HG03469 (cell line): Measurements from ENCODE around the gene ZNF609.
"Not testable (repeated sequence)": the region's sequence is repeated elsewhere in the genome, so short reads cannot be mapped to it uniquely, and the experiment has no call there.

Experiments used
- ATAC-seq: cut with Tn5 transposase; IDR thresholded peaks from one replicate; pipeline ENCODE4 v1.9.1; 2021; ENCODE audit warnings: mild to moderate bottlenecking, moderate library complexity, moderate number of reproducible peaks; ENCODE audit not compliant: unreplicated experiment

Gene ZNF609

DNA sequence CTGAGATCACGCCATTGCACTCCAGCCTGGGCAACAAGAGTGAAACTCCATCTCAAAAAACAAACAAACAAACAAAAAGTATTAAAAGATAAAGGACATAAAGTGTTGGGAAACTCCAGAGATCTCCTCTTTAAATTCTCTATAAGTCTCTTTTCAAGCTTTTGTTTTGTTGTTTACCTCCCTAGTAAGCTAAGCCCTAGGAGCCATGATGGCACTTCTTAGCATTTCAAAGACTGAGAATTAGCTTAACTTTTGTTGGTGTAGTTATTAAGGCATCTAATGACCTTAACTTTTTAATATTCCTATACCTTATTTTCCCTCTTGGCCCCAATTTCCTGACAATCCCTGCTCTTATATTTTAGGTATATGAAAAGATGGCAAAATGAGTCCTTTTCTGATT is 157.3 kb downstream of the ZNF609 start:
- ATAC-seq, result no peak

DNA sequence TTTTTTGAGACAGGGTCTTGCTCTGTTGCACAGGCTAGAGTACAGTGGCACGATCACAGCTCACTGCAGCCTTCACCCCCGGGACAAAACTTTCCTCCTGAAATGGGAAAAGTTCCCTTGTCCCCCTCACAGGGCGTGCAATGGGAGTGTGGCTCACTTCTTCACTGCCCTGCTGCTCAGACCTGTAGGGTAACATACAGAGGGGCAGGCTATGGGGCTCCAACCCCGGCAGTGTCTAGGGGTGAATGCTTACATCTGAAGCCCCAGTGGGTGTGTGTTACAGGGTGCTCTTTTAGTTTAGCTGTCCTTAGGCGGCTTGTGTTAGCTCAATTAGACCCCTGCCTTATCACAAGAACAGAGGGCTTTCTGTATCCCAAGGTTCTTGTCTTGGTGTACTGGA is 157.8 kb downstream of the ZNF609 start:
- no peak for ATAC-seq

DNA sequence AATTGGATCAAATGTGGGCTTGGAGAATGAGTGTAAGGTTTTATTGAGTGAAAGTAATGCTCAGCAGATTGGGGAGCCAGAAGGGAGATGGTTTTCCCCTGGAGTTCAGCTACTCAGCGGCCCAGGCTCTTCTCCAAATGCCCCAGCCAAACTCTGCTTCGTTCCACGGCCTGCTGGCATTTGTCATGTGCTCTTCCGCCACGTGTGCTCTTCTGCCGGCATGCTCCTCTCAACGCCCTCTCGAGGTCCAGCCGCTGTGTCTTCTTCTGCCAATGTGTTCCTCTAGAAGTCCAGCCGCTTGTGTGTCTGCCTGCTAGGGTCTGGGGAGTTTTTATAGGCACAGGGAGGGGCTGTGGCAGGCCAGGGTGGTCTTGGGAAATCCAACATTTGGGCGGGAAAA is 158.2 kb downstream of the ZNF609 start:
- no peak for ATAC-seq

DNA sequence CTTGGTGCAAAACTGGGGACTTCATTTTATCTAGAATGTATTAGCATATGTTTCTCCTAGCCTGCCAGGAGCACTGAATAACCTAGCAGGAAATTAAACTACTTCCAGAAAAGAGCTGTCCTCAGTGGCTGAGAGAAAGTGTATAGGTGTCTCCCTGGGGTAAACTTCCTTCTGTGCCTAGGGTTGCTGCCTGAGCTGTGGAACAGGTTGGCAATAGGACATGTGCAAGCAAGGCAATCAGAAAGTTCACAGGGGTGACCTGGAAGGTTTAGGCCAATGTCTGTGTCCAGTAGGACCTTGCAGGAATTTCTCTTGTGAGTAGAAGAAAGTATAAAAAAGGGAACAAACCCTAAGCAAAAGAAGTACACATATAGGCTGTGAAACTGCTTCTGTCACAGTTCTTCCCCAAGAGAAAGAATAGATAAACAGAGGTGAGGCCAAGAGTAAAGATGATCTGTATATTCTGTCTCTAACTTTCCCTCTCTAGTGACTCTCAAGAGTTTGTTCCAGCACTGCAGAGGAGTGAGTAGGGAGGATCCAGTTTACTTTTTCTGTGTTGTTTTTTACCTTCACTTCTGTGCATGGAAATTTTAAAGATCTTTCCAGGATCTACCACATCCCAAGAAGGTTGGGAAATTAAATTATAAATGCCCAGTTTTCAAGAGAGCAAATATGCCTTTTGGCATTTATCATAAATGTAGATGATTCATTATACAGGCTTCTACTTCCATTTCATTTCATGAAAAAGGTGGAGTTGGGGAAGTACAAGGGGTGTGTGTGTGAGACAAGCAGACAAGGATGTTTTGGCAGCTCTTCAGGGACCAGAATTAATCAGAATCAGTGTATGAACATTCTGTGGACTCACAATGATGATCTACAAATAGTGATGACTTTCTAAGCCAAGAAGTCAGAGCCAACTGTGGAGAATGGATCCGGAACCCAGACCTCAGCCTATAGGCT is 159.8 kb downstream of the ZNF609 start:
- no peak for ATAC-seq

DNA sequence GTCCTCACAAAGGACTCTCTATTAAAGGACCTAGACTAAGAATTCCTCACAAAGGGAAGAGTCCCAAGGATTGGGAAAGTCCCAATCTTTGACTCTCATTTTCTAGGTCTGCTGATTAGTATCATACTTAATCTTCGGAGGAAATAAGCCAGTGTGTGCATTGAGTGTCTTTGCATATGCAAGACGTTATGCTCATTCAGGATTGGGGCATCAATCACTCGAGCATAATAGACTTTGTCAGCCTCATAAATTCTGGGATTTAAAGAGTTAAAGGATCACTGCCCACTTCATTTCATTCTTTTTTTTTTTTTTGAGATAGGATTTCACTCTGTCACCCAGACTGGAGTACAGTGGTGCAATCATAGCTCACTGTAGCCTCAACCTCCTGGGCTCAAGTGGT is 160.7 kb downstream of the ZNF609 start:
- ATAC-seq, result no peak

DNA sequence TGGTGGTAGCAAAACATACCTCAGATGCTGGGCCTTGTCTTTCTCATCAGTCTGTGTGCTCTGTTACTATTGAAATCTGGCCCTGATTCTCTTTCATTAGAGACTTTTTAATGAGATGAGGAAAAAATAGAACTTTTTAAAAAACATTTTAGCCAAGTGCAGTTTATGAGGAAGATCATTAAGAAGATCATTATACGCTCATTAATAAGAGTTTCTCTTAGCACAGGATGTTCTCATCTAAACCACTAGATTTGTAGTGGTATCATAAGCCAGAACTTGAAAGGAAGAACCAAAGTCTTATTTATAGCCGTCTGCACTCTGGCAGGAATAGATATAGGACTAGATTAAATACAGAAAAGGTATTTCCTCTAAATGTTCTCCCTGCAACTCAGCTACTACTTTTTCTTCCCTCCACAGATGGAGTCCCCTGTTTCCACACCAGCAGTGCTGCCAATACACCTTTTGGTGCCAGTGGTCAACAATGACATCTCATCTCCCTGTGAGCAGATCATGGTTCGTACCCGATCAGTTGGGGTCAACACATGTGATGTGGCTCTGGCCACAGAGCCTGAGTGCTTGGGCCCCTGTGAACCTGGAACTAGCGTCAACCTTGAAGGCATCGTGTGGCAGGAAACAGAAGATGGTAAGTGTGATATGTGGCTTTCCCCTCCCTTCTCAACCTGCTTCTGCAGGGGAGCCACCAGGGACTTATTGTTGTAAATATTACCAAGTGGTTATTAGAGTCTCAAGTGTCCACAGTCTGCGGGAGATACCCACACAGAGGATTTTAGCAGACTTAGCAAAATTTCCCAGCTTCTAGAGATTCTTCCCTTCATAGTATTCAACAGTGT is 162.3 kb downstream of the ZNF609 start:
- no peak for ATAC-seq

DNA sequence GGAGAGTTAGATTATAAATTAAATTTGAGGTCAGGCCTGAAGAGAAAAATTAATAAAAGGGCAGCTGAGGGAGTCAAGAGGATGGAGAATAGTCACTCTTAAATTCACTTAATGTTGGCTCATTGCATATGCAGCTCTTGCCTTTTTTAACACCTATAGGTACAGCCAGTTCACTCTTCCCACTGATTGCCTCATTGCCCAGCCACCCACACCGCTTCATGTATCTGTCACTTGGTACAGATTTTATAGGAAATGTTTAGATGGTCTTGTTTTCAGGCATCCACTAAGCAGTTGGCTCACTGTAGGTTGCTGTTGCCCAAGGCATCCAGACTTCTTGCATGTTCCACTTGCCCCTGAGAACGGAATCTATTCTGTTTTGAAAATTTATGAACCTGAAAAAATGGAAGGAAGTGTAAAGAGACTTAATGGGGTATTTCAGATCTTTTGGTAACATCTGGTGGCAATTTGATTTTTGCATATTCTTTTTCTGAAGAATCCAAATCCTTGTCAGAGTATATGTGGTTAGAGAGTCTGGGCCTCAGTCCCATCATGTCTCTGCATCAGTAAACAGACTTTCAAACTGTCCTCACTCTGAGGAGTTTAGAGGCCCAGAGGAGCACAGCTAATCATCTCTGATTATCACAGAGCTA is 163.1 kb downstream of the ZNF609 start:
- no peak for ATAC-seq

DNA sequence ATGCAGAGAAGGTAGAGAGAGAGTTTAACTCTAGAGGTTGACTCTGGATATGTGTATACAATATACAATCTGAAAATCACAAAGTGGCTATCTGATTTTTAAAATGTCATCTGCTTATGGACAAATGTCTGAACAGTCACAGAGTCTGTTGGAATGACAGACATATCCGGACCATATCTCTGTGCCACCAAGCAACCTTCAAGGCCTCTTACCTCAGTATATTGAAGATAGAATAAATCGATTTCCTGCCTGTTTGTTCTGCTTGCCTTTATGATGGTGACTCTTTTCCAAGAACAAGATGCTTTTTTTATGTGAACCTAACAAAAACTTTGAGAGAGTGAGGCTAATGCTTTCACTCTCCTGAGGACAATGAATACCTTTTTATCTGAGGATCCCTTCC is 163.9 kb downstream of the ZNF609 start:
- no peak for ATAC-seq

DNA sequence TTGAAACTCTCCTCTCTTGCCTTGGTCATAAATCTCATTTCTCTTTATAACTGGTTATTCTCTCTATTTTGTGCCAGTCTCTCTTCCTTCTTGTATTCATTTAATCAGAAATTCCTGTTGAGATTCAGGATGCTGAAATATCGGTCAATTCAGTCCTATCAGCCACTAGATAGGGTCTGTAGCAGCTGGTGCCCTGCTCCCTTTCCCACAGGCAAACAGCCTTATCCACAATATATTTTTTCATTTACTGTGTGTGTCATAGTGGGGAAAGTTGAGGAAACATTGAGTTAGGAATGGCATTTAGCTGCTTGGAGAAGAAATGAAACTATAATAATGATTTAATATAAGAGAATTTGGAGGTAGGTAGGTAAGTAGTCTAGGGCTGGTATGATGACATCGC is 168.7 kb downstream of the ZNF609 start:
- ATAC-seq, result no peak

DNA sequence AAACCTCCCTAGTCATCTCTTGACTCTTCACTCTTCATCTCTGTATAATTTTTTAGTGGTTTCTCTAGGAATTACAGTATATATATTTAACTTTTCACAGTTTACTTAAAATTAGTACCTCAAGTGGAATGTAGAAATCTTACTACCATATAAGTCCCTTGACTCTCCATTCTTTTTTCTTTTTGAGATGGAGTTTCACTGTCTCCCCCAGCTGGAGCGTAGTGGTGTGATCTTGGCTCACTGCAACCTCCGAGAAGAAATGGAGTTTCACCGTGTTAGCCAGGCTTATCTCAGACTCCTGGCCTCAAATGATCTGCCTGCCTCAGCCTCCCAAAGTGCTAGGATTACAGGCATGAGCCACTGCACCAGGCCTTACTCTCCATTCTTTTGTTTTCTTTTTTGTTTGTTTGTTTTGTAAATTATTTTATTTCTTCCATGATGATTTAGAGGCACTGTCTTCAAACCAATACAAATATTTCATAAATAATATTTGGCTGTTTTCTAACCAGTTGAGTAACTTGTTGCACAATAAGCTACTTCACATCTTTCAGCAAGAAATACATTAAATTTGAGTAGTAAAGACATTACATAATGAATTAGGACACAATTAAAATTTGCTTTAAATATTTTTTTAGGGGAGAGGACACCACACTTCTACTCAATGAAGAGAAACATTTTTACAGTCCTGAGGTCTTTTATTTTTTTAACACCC is 170.2 kb downstream of the ZNF609 start:
- no peak for ATAC-seq

DNA sequence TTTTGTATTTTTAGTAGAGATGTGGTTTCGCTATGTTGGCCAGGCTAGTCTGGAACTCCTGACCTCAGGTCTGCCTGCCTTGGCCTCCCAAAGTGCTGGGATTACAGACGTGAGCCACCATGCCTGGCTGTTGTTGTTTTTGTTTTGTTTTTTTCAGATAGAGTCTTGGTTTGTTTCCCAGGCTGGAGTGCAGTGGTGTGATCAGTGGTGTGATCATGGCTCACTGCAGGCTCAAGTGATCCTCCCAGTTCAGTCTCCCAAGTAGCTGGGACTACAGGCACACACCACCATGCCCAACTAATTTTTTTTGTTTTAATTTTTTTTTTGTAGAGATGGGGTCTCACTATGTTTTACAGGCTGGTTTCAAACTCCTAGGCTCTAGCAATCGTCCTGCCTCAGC is 172.3 kb downstream of the ZNF609 start:
- not testable (repeated sequence) for ATAC-seq

DNA sequence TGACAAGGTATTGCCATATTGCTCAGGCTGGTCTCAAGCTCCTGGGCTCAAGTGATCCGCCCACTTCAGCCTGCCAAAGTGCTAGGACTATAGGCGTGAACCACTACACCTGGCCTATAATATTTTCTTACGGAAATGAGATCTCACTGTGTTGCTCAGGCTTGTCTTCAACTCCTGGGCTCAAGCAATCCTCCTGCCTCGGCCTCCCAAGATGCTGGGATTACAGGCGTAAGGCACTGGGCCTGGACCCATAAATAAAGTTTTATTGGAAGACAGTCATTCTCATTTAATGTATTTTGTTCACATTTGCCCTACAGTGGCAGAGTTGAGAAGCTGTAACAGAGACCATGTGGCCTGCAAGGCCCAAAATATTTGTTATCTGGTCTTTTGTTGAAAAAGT is 173.0 kb downstream of the ZNF609 start:
- no peak for ATAC-seq

DNA sequence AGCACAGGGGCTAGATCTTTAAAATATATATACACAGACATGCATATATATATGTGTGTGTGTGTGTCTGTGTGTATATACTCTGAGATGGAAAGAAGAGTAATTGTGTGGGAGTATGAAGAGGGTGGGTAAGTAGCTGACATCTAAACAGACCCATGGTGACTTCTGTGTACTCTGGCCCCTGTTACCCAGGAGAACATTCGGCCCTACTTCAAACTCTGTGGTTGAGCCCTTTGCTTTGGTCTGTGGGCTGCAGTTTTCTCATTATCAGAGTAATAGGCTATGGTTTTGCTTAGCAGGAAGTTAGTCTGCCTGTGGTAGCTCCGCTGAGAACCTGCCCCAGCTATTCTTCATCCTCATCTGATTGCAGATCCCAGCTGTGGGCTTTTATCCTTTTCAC is 173.6 kb downstream of the ZNF609 start:
- ATAC-seq, result peak; percentile 49

DNA sequence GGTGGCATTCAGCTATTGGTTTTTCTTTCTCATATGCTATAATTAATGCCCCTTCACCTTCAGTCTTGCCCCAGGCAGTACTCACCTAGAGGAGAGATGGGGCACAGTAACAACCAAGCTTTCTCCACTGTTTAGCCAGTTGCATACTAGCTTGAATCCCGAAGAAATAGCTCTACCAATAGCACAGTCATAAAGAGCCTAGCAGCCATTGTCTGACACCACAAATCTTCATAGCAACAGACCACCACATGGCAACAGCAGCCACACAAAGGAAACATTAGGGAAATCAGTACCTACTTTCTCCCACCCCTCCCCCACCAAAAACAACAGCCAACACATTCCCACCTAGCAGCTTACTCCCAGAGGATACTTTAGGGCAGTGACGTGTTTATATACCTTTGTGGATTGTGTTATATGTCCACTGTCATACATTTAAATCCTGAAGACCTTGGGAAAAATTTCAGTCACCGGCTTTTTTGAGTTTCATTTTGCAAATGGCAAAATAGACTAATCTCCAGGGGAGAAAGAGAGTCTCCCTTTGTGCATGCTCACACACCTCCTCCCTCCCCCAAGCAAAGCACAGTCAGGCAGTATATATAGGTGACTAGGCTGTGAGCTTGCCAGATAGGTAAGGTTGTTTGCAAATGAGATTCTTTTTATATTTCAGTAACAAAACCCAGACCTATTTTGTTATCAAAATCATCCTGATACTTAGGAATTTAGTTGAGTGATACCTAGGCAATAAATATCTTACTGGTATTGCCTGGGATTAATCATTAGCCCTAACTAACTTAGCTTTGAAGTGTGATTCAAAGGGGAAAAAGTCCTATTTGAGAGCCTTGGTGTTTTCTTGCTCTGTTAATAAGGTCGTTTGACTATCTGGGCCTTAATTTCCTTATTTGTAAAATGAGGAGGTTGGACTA is 174.5 kb downstream of the ZNF609 start:
- ATAC-seq, result peak; percentile 39

DNA sequence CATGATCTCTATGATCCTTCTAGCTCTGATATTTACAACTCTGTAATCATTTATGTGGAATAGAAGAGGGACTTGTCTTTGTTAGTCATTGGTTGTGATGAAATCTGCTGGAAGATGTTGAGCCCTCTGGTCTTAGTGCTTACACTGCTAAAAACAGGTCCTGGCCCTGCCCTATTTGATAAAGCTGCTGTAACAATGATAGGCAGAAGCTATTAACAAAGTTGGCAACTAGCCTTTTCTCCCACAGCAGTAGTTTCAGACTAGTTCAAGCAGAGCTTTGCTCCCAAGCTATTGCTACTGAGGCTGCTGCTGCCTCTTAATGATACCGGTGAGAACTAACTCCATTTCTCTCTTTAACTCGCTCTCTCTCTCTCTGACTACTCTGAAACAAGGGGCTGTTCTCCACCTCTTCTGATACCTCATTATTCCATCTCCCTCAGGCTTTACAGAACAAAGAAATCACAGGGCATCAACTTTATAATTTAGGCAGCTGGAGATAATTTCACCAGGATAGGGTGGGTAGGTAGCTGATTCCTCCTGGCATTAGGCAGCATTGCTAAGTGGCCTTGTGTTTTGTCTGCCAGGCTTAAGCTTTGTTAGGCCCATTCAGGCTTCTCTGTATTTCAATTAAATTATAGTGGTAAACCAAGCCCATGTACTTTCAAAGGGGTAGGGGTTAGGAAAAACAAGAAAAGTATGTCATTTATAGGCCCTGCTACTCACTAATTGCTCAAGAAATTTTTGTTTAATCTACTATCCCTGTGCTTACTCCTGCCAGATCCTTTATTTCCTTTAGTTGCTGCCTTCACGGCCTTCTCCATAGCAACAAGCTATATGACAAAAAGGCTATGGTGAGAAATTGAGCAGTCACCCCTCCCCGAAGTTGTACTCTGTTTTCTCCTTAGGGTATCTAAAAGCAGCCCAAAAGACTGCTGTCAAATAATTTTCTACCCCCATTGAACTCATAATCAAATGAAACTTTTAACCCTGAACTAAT is 175.4 kb downstream of the ZNF609 start:
- ATAC-seq, result no peak

DNA sequence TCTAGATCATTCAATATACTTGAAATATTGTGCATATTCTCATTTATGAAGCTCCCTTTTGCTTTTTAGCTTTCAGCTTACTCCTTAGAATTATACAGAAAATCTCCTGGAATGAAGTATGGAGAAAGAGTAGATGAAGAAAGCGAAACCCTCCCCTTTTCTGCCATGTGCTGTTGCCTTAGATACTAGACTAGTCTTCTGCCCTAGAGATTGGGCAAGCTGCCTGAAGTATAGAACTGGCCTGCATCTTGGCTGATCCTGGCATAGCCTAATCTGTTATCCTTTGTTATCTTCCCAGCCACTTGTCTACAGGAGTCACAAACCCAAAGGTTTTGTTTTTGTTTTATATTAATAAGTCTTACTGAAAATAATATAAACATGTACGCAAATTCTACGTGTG is 176.2 kb downstream of the ZNF609 start:
- ATAC-seq, result no peak

DNA sequence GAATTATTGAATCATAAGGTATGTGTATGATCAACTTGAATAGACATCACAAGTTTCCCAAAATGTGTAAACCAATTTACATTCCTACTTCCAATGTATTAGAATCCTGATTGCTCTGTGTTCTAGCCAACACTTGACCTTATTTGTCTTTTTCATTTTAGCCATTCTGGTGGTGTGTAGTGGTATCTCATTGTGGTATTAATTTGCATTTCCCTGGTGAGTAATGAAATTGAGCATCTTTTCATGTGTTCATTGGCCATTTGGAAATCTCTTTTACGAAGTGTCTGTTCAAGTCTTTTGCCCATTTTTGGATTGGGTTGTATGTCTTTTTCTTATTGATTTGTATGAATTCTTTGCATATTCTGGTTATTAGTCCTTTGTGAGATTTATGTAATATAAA is 177.0 kb downstream of the ZNF609 start:
- no peak for ATAC-seq

DNA sequence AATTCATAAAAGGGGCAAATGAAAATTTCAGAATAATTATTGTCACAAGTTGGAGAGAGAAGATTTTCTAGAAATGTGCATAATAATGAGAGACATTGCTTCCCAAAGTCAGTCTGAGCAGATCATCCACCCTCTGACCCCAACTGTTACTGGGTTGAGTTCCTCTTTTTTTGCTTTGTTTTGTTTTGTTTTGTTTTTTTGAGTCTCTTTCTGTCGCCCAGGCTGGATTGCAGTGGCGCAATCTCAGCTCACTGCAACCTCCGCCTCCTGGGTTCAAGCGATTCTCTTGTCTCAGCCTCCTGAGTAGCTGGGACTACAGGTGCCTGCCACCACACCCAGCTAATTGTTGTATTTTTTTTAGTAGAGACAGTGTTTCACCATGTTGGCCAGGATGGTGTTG is 179.4 kb downstream of the ZNF609 start:
- not testable (repeated sequence) for ATAC-seq
